Nucleus accumbens (tissue), 56 donors: ENCODE results near the gene LAMC1.
"Not testable (repeated sequence)": the region's sequence is repeated elsewhere in the genome, so short reads cannot be mapped to it uniquely, and the experiment has no call there.

Experiments
- DNase-seq, 56 donors: peaks; one replicate each; lab custom pipeline; 2025; lab: John Stamatoyannopoulos, UW

The LAMC1 gene

DNA sequence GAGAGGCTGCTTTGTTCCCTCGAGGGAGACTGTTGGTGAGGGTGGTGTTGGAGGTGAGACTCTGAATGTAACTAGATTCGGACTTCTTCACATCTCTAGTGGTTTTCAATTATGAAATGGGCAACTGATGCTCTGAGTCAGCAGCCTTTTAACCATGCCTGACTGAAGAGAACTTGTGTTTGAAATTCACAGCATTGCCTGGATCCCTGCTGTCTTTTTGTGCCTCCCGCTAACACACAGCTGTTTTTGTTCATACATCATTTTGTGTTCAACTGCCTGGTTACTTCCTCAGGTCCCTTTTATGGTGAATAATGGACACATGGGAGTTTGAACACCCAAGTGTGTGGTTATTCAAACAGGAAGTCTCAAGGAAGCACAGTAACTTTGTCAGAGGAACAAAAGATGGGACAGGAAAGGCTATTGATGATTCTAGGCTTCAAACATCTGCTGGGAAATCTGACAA lies 16.8 kb downstream of the LAMC1 start:
- no peak for DNase-seq

DNA sequence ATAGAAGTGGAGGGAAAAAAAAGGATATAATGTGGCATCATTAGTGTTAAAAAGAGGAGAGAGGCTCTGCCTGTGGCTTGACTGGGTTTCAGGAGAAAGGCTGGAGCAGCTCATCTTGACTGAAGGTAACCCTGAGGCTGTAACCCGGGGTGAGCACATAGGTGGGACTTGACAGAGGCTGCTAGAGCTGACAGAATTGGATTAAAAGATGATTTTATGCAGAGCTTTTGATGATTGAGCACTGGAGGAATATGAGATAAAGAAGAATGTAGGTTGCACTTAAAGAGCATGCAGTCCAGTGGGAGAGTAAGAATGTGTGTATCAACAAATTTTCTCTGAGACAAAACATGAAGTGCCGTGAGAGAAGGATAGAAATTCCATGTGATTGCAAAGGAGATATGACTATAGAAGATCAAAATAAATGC lies 17.3 kb downstream of the LAMC1 start:
- DNase-seq, result no peak

DNA sequence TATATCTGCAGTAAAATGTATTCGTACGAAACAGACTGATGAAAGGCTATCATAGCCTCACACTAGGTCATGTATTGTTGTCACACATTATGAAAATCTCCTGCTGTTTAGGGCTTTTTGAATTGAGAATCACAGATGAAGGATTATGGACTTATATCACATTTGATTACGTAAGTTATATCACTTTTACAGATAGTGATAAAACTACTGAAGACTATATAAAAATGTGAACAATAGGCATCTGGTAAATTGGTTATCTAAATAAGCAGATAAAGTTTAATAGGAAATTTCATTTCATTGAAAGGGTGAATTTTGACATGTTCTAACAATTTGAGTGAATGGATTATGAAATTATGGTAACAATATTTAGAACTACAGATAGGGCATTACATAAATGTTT lies 20.0 kb downstream of the LAMC1 start:
- DNase-seq, result no peak

DNA sequence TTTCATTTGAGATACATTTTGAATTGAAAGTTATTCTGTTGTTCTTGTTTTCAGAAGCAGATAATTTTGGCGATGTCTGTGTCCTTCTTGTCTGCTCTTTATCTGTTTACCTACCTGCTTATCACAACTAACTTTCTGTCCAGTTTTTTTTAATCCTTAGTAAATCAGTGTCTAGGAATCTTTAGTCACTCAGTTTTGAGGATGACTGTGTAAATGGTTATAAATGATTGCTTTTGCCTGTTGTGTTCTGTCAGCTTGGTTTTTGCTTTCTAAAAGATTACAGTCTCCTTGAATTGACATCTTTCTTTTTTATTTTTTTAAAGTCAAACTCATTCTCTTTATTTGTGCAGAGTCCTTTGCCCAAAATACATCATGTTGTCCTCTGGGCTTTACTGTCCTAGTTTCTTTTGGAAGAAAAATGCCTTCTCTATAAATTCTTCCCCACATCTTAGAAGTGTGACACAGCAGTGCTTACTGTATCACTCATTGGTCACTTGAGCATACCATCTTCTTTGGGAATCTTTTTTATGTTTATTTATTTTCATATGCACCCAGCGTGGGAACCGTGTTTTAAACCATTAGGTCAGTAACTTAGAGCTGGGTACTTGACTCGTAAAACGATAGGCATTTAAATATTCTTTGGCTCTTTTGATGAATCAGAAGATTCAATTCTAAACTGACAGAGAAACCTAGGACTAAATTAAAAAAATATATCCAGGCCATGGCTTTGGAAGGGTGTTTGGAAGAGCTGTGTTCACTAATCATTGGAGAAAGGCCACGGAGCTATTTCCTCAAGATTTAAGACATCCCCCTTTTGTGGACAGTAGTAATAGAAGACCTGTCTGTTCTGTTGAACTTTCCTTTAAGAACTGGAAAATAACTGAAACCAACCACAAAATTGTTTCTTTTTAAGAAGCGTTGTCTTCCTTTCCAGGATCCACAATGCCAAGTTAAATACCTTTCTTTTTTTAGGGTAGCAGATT lies 20.9 kb downstream of the LAMC1 start:
- no peak for DNase-seq

DNA sequence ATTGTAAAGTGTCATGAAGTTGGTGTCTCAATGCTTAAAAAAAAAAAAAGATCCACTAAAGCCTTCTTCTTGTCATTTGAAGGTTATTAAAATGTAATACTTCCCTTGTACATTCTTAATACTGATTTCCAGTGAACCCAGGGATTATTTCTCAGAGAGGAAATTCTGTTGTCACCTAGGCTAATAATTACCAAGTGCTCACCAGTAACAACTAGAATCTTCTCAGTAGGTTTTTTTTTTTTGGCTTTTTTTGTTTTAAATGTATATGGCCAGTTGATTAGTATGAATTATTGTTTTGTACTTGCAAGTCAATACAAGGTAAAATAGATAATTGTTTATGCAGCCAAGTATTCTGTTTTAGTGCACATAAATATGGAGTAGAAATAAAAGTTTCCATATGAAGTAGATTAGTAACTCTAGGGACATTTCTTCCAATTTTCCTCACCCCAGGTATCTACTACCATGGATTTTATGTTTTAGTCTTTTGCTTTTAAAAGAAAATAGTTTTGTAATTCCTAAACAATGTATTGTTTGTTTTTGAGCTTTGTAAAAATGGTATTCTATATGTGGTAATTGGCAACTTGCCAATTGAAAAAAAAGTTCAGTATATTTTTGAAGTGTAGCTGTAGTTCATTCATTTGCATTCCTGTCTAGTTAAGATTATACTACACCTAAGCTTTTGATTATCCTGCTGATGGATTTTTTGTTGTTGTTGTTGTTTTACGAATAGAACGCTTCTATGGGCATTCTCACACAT lies 21.9 kb downstream of the LAMC1 start:
- no peak for DNase-seq

DNA sequence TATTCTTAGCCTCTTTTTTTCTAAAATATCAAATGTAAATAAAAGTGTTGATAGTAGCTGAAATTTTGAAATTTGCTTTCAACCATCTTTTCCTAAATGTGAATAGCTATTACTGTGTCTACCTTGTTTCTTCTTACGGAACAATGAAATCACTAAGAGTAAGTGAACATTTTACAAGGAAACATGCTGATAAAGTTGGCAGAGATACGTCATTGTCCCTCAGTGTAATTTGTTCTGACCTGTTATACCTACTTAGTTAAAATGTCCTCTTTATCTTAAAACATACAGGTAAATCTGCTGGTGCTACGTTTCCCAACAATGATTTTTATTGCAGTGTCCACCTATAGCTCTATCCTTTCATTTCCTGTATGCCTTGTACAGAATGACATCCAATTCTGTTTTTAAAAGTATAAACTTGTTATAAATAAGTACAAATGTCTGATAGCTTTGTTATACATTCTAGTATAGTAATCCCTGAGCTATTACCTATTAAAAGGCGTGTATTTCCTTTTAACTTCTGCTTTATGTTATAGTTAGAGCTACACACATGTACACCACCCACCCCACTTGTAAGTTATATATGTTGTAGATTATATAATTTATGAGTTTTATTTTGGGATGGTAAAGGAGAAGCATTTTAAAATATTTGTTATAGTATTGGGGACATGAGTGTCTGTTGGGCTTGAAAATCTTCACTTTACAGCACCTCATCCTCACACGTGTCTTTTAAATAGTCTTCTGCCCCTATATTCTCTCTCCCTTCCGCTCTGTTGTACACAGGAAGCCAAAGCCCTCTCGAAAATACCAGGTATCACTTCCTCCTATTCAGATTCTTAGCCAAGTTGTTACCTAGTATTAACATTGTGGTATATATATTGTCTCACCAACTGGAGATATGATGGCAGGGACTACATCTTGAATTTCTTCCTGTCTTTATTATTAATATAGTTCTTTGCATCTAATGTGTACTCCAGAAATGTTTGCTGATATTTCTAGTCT lies 25.2 kb downstream of the LAMC1 start:
- no peak for DNase-seq

DNA sequence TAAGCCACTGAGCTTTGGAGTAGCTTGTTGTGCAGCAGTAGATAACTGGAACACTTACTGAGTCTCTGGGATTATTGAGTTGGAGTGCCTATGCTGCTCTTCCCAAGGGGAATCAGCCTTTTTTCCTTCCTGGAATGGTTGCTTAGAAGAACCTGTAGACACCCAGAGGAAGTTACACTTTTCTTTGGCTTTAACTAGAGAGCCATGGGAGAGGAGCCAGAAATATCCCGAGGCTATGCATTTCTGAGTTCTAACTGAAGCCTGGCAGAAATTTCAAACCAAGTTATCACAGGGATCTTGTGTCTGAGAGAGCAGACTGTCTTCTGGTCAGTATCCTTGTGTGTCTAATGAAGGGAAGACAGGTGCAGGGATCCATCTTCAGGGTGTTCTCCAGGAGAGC lies 28.3 kb downstream of the LAMC1 start:
- DNase-seq, result no peak

DNA sequence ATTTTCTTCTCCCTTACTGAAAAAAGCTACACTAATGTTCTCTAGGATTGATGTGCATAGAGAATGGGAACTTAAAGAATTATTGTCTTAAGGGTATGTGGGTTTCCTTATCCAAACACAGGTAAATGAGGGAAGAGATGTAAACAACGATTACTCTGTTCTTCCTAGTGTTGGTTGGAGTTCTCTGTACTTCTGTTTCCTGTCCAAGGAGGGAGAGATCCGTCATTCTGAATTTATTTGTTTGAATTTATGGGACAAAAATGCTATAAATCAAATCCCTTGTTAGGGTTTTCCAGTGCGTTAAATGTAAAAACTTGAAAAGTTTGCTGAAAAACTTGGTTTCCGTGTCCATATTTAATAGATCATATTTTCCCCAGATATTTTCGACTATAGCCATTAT lies 29.6 kb downstream of the LAMC1 start:
- DNase-seq, result no peak

DNA sequence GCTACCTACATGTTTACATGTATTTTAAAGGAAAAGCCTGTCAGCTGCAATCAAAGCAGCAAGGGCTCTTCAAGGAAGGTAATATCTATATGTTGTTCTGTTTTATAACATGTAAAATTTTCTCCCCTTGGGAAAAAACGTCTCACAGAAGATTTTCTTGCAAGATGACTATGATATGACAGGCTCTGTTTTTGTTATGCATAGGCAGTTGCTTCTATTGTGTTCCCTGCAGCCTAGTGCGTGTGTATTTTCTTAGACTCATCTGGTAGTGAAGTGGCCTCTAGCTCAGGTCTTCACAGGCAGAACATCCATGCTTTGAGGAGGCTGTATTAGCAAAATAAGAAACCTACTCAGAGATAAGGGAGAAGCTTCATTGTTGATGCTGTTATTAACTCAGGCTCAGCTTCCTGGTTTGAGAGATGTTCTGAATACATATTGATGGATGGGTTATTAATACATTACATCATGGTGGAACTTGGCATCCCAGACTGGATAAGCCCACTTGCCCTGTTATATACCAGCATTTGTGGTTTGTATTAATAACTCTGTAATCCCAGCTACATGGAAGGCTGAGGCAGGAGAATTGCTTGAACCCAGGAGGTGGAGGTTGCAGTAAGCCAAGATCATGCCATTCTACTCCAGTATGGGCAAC lies 35.8 kb downstream of the LAMC1 start:
- no peak for DNase-seq

DNA sequence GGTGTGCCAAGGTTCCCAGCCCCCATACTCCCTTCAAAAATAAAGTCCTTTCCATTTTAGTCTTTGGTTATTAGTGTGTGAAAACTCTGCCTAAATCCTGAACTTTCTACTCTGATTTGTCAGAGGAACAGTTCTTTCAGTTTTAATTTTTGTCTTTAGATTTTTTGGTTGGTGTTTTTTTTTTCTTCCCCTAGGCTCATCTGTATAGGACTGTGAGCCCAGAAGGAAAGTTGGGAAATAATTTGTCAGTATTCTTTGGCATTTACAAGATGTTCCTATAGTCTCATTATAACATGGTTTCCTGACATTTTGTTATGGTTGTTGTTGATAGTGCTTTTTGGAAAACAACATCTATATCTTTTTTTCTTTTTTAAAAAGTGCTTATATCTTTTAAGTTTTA lies 38.0 kb downstream of the LAMC1 start:
- DNase-seq, result no peak

DNA sequence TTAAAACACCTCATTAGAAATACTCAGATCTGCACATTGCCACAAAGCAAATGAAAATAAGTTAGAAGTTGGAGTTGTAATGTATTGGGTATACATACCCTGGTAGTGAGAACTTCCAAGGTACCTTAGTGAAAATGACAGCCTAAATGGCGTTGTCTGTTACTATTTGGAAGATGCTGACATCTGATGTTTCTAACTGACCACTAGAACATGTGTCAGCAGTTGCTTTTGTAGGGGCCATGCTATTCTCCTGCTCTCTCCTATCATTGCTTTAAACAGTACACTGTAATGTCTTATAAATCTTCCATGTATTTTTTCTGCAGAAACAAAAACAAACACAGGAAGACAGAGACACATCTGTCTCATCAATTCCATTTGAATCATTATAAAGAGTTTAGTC lies 40.1 kb downstream of the LAMC1 start:
- DNase-seq, result no peak

DNA sequence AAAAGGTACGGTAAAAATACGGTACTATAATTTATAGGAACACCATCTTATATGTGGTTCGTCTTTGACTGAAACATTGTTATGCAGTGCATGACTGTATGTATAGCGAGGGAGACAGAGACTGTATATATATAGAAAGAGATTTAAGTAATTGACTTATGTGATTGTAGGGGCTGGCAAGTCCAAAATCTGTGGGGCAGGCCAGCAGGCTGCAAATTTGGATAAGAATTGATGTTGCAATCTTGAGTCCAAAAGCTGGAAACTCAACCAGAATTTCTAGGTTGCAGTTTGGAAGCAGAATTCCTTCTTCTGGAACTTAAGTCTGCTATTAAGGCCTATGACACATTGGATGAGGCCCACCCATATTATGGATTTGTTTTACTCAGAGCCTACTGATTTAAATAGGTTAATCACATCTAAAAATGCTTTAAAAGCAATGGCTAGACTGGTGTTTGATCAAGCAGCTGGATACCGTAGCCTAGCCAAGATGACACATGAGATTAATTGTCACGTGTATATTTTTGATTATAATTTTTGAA lies 42.0 kb downstream of the LAMC1 start:
- no peak for DNase-seq

DNA sequence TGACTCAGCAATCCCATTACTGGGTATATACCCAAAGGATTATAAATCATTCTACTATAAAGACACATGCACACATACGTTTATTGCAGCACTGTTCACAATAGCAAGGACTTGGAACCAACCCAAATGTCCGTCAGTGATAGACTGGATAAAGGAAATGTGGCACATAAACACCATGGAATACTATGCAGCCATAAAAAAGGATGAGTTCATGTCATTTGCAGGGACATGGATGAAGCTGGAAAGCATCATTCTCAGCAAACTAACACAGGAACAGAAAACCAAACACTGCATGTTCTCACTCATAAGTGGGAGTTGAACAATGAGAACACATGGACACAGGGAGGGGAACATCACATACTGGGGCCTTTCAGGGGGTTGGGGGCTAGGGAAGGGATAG lies 43.2 kb downstream of the LAMC1 start:
- not testable (repeated sequence) for DNase-seq

DNA sequence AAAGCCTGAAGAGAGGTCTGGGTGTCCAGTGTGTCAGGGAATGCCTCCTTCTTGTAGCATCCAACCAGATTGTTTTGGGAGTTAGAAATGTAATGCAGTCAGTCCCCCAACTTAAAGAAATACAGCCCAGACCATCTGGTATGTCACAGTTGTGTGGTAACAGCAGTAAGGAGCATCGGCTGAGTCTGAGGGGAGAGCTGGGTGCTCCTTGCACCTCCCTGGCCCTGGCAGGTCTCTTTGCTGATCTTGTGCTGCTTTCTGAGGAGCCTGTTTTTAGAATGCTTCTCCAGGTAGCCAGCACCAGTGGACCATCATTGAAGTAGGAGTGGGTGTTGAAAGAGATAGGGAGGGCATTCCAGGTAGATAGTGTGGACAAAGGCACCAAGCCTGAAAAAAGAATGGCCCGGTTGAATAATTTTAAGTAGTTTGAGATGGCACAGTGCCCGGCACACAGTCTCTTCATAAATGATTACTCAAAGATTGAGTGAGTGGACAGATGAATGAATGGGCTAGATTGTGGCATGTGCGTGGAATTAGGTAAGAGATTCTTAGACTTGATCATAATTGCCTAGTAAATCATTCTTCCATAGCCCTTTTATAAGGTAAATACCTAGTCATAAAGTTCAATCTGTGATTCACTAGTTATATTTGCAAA lies 46.5 kb downstream of the LAMC1 start:
- no peak for DNase-seq

DNA sequence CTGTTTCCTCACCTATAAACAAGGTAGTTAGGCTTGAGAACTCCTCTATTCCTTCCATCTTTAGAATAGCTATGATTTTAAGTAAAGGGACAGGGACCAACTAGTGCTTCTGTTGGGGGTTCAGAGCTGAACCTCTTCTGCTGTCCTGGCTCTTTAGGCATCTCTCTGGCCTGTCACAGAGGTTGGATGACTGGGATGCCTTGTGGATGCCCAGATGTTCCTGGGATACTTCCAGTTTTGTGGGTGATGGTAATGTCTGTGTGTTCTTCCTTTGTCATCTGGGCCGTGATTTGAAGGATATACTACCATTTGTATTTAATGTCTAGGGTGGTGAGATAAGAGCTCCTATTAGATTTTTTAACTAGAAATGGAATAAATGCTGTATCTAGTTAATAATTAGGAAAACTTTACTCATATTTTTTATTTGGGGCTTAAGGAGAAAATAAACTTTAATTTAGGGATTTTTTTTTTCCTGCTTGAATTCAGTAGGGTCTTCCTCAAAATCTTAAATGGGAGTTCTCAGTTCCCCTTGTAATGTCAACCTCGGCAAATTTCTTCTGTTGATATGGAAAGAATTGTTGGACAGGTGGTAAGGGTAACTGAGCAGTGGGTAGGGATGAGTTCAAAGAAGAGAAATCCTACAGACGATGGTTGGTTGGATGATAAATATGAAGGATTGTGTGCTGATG lies 47.2 kb downstream of the LAMC1 start:
- DNase-seq, result no peak

DNA sequence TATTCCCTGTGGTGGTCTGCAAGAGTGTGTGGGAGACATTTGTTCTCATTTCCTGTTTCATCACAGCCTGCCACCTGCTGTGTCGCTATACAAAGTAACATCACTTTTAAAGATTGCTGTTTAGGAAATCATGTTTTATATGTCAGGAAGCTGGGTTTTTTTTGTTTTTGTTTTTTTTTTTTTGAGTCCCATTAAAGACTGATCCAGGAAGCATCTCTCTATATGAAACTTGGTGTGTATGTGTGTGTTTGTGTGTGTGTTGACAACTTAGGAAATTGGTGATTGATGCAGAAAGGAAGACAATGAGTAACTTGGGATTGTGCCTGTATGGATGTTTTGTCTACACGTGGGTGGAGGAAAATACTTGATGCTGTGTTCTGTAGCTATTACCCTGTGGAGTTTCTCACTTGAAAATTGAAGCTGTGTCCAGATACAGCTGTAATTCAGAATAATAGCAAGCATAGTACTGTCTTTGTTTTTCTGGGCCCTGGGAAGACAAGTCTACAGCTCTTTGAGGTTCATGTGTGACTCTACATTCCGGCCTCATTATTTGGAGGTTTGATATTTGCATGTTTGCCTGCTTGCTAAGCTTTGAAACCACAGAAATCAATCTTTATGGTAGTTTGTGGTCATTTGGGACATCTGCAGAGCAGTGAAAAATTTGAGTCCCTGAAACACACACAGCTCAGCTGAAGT lies 47.9 kb downstream of the LAMC1 start:
- no peak for DNase-seq

DNA sequence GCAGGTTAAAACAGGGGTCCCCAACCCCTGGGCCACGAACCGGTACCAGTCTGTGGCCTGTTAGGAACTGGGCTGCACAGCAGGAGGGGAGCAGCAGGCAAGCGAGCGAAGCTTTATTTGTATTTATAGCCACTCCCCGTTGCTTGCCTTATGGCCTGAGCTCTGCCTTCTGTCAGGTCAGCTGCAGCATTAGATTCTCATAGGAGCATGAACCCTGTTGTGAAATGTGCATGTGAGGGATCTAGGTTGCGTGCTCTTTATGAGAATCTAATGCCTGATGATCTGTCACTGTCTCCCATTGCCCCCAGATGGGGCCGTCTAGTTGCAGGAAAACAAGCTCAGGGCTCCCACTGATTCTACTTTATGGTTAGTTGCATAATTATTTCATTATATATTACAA lies 49.4 kb downstream of the LAMC1 start:
- not testable (repeated sequence) for DNase-seq

DNA sequence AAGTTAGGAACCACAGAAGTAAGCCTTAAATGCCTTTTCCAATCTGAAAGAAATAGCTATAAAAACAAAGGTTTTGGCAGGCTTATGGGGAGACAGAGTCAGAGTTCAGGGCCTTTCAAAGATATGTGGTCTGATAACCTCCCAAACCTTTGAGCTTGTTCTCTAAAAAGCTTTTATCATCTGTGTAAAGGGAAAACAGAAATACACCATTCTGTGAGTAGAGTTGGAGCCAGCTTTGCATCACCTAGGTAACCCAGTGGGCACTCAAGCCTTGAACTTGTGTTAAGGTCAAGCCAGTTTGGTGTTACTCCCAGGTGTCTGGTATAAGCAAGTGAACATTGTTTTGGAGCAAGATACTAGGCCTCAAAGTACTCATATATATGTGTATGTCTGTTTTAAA lies 50.1 kb downstream of the LAMC1 start:
- no peak for DNase-seq
